Stimulated activated CD8-positive, alpha-beta memory T cell treated with anti-CD3 and anti-CD28 coated beads, Interleukin-15, amount 100 ng/mL, for 4 hours (primary cell): ENCODE measurements around the gene MTFMT.
"Not testable (repeated sequence)": the region's sequence is repeated elsewhere in the genome, so short reads cannot be mapped to it uniquely, and the experiment has no call there.

Experiments
- DNase-seq, 2 donors: peaks; one replicate each; pipeline ENCODE4 v3.0.0-alpha.2; 2020; ENCODE audit warnings: low read depth in 2 of 2

Gene MTFMT

GRCh38 chr15:65038836-65039235 lies 9.4 kb upstream of the MTFMT start:
- DNase-seq, result no peak

DNA sequence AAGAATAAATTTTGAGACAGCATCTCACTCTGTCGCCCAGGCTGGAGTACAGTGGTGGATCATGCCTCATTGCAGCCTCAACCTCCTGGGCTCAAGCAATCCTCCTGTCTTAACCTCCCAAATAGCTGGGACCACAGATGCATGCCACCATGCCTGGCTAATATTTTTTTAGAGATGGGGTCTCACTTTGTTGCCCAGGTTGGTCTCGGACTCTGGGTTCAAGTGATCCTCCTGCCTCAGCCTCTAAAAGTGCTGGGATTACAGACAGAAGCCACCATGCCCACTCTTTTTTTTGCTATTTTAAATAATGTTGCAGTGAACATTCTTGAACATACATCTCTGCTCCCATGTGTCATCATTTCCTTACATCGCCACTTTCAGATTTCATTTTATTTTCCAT lies 9.0 kb upstream of the MTFMT start:
- no peak for DNase-seq

GRCh38 chr15:65037309-65037708 lies 7.9 kb upstream of the MTFMT start:
- no peak for DNase-seq

DNA sequence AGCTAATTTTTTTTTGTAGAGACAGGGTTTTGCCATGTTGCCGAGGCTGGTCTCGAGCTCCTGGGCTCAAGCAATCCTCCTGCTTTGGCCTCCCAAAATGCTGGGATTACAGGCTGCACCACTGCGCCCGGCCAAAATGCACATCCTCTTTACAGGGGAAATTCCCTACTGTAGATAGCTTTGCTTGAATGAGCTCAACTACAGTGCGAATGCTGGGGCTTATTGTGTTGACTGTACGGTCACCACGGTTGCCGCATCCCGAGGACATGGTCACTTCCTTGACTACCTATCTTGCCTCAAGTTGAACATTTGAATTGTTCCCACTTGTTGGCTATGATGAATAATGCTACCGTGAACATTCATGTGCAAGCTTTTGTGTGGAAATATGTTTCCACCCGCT lies 5.3 kb upstream of the MTFMT start:
- no peak for DNase-seq

GRCh38 chr15:65033659-65034269 lies 4.3 kb upstream of the MTFMT start:
- no peak for DNase-seq

GRCh38 chr15:65032801-65033537 lies 3.5 kb upstream of the MTFMT start:
- DNase-seq, result no peak

GRCh38 chr15:65029736-65030208 lies 333 bp upstream of the MTFMT start:
- no peak for DNase-seq

DNA sequence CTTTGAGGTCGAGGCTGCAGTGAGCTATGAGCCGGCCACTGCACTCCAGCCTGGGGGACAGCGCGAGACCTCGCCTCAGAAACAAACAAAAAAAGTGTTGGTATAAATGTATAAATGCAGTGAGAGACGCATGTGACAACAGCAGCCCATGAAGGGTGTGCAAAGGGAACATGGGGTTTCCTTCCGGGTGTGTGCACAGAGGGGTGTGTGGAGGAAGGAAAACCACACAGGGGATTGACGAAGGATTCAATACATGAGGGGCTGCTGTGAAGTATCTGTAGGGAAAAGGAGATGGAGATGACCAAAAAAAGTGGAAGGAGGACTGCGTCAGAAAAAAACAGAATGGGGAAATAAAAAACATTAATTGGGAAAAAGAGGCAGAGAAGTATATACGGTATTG lies 1.1 kb downstream of the MTFMT start:
- no peak for DNase-seq

DNA sequence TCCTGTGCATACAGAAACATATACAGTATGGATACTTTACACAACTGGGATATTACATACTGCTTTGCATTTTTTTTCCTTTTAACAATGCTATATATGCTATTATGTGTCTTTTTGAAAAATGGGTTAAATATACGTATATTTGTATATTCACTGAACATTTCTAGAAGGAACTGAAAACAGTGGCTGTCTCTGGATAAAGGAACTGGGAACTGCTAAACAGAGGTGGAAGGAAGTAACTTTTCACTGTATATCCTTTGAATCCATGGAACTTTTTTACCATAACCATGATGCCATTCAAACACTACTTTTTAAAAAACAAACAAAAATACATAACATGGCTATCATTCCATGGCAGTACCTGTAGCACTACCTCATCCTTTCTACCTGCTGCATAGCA lies 1.8 kb downstream of the MTFMT start:
- no peak for DNase-seq

DNA sequence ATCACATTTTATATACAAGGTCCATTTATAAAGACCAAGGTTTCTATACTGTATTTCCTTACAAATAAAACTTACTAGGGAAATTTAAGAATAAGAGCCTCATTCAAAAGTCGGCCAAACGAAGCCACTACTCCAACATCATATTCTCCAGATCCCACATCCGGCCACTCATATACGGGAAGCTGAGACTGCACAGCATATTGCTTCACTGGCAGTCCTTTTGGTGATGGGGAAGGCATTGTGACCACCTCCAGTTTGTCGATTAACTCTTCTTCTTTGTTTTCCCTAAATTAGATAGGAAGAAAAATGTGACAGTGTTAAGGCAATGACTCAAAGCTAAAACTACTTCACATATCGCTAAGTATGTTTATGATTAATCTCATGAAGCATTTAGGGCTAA lies 2.7 kb downstream of the MTFMT start:
- DNase-seq, result no peak

- no peak for DNase-seq
Measured at GRCh38 chr15:65021488-65021887, 8.0 kb downstream of the MTFMT start.

GRCh38 chr15:65020419-65020818 lies 9.0 kb downstream of the MTFMT start:
- no peak for DNase-seq

DNA sequence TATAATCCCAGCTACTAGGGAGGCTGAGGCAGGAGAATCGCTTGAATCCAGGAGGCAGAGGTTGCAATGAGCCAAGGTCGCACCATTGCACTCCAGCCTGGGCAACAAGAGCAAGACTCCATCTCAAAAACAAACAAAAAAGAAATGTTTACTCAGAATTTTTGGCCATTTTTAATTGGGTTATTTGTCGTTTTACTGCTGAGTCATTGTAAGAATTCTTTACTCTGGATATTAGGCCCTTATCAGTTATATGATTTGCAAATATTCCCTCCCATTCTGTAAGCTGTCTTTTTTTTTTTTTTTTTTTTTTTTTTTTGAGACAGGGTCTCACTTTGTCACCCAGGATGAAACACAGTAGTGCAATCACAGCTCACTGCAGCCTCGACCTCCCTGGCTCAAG lies 18.2 kb downstream of the MTFMT start:
- not testable (repeated sequence) for DNase-seq

DNA sequence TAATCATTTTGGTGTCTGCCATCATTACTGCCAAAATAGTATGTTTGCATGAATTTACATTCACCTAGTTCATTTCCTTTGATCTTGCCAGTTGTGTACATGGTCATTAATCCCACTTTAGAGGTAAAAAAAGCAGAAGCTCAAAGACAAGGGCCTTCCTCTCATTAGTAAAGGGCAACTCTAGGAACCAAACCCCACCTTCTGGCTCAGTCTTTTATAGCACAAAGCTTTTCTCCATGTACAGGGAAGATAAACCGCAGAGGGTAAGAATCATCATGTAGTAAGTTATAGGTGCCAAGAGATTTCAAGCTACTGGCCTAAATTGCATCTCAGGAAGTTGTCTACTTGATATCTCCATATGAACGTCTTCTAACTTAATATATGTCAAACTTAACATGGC lies 20.5 kb downstream of the MTFMT start:
- no peak for DNase-seq

DNA sequence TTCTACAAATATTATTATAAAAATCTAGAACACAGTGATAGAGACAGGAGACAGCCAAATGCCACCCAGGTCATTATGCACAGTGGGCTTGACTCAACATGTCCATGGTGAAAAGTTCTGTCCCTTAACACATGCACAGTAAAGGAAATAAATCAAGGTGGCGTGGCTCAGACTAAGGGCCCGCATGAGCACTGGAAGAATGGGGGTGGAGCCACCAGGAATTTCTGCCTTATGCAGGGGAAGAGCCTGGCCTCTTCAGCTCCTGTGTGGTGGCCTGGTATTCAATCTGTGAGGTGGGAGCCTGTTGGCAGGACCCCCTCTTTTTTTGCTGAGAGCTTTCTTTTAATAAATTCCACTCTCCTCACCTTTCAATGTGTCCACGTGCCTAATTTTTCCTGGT lies 22.6 kb downstream of the MTFMT start:
- DNase-seq, result no peak

DNA sequence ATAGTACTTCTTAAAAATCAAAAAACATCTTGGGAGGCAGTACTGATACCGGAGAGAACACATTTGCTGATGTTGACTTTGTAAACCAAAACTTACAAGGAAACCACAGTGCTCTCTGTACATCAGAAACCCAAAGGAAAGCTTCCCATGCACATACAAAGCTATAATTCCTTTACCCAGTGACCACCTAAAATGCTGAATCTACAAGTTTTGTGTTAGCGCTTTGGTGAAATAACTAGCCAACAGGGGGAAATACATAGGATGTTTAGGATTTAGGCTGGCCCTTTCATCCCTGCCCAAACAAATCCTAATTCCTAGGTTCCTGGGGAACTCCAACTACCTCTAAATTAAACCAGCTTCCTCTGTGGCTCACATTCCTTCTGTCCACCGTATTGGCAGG lies 24.4 kb downstream of the MTFMT start:
- no peak for DNase-seq

- DNase-seq, result no peak
Measured at GRCh38 chr15:64997745-64998375, 31.6 kb downstream of the MTFMT start.

DNA sequence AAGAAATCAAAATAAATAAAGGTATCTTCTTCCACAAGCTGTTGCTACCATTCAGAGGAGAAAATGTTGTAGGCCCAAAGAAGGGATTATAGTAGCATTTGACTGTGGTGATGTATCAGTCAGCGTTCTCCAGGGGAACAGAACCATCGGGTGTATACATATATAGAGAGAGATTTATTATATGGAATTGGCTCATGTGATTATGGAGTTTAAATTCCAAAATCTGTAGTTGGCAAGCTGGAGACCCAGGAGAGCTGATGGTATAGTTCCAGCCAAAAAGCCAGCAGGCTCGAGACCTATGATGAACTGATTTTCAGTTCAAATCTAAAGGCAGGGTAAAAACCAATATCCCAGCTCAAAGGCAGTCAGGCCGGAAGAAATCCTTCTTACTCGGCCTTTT lies 32.4 kb downstream of the MTFMT start:
- no peak for DNase-seq

DNA sequence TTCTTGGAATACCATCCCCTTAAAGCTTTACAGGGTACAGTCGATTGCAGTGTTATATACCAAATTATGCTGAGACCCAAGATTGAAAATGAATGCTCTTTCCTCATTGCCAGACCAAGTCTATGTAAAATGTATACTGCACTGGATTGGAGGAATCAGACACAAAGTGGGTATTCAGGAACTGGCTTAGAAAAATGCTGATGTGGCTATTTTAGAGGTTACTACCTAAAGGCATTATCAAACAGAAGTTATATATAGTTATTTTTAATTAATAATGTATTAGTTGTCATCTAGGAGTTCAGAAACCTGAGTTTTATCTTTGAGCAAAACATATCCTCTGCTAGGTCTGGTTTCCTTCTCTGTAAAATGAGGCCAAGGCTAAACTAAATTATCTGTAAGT lies 36.1 kb downstream of the MTFMT start:
- DNase-seq, result no peak

- no peak for DNase-seq
Measured at GRCh38 chr15:64991536-64992135, 37.8 kb downstream of the MTFMT start.

DNA sequence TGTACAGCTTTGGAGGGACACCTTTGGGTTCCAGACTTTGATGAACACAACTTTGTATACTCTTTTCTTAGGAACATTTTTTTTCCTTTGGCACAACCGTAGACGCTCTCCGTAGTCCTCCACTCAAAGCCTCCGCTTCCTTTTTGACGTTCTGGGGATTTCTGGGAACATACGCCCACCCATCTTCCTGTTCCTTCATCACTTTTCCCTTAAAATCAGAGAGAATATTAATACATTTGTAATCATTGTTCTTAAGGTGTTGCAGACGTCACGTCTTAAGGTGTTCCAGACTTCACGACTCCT lies 39.3 kb downstream of the MTFMT start:
- no peak for DNase-seq

- peak; percentile 74 to 86 for DNase-seq
Measured at GRCh38 chr15:64989416-64990167, 39.8 kb downstream of the MTFMT start, which contains the start of gene SPG21. SPG21 (minus strand) TSS chr15:64989914; CDS start chr15:64983569, 6,345 bp downstream.
